Cerebellar cortex (tissue), 1 donor: ENCODE results near the gene PLEKHF1.
"Not testable (repeated sequence)": the region's sequence is repeated elsewhere in the genome, so short reads cannot be mapped to it uniquely, and the experiment has no call there.

Experiments used
- DNase-seq: peaks from one replicate; pipeline ENCODE4 v3.0.0-alpha.2; 2015; ENCODE audit warnings: low spot score

Gene PLEKHF1

DNA sequence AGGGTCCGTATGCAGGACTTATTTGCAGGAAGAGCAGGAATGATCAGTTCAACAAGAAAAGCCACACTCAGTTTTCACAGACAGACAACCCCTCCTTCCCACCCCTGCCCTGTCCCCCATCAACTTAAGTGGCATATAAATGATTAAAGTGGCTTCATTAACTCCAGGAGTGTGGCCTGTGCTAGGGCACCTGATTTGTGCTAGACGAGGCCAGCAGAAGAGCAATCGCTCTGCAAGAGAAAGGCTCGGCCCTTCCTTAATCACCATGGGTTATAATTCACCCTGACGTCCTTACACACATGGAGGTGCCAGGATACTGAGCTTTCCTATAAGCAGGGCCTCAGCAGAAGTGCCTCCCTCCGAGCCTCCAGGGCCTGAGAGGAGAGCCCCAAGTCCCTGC lies 35.2 kb downstream of the PLEKHF1 start:
- DNase-seq, result no peak

DNA sequence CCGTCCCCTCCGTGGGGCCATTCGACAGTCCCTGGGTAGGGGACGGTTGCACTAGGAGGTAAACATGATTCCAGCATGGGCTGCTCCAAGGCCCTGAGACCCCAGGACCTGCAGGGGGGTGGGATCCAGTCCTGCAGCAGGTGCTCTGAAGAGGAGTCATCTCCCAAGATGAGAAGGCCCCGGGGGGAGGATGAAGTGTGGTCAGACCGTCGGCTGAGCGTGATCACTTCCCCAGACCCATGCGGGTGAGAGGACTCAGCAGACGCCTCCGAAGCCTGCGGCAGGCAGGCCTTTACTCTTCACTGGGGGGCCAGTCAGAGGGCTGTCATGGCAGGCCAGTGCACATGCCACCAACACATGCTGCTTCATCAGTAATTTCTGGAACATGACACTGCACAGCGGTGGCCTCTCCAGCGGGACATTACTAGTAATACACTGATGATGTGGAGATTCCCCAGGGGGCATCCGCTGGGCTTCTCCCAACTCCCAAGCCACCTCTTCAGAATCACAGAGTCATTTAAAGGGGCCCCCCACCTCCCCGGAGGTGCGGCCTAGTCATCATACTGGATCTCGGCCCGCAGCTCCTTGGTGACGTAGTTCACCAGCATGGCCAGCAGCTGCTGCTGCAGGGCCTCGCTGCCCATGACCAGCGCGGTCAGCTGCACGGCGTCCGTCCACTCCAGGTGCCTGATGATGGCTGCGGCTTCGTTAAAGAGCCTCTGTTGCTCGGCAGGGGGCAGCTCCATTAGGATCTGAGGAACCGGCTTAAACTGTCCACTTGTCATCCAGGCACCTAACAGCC lies 37.1 kb downstream of the PLEKHF1 start:
- DNase-seq, result no peak

DNA sequence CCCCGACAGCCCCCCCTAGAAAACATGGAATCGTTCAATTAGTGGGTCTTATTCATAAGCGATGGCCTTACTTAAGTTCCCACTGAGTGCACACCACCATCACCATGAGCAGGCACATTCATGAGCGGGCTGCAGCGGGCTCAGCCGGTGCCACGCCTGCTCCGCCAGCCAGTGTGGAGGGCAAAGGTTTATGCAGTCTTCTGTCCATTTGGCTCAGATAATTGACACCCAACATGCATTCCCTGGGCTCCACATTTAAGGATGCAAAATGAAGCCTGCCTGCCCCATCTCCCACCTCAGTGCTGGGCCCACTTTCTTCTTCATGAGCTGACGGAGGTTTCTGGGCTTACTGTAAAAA lies 37.7 kb downstream of the PLEKHF1 start:
- DNase-seq, result no peak

- no peak for DNase-seq
Measured at GRCh38 chr19:29704562-29705558, 39.6 kb downstream of the PLEKHF1 start.

DNA sequence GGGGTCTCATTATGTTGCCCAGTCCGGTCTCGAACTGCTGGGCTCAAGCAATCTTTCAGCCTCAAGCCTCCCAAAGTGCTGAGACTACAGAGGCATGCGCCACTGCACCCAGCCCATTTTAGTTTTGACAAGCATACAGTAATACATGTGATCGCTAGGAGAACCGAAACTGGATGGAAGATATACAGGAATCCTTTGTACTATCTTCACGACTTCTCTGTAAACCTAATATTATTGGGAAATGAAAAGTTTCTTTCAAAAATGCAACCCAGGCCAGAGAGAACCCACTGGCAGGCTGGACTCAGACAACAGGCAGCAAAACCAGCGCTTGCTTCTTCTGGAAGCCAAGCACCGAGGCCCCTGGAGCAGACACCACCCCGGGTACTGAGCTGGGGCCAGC lies 40.4 kb downstream of the PLEKHF1 start:
- no peak for DNase-seq

GRCh38 chr19:29706635-29707034 lies 41.4 kb downstream of the PLEKHF1 start:
- DNase-seq, result no peak

GRCh38 chr19:29708554-29709439 lies 43.5 kb downstream of the PLEKHF1 start:
- DNase-seq, result no peak

GRCh38 chr19:29709440-29709798 lies 44.2 kb downstream of the PLEKHF1 start:
- DNase-seq, result not testable (repeated sequence)

- DNase-seq, result no peak
Measured at GRCh38 chr19:29711584-29712132, 46.4 kb downstream of the PLEKHF1 start.

DNA sequence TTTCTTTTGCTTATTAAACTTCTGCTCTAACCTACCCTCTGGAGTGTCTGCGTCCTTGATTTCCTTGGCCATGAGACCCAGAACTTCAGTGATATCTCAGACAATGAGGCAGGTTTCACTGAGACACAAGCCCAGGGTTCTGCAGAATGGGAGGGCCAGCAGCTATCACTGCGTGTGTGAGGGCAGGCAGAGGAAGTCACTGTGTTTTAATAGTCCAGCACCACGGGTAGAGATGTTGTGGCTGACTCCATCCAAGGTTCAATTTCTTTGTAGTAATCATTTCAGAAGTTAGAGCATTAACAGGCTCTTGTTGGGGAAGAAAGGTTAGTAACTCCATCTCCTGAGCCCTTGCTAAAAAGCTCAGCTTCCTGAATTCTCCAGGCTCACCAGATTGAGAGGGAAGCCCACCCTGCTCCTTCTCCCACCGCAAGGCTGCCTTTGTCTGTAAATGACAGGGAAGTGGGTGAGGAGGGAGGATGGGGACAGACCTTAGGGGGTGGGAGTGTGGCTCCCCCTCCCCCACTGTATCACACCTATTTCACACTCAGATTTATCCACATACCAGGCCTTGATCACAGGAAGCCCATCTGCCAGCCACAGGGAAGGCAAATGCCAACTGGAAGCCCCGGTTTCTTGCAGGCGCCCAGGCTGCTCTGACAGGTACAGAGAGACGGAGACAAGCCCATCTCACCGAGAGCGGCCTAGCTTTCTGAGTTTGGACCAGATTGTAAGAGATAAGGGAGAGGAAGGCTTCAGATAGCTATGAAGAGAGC lies 47.7 kb downstream of the PLEKHF1 start:
- peak; percentile 26 for DNase-seq

- DNase-seq, result no peak
Measured at GRCh38 chr19:29714371-29714952, 49.2 kb downstream of the PLEKHF1 start.

GRCh38 chr19:29714953-29715700 lies 49.9 kb downstream of the PLEKHF1 start, which contains the start of gene C19orf12:
Gene C19orf12 (minus strand): TSS chr19:29715261. CDS start chr19:29708413, 6,848 bp downstream.
- DNase-seq, result peak; percentile 44

DNA sequence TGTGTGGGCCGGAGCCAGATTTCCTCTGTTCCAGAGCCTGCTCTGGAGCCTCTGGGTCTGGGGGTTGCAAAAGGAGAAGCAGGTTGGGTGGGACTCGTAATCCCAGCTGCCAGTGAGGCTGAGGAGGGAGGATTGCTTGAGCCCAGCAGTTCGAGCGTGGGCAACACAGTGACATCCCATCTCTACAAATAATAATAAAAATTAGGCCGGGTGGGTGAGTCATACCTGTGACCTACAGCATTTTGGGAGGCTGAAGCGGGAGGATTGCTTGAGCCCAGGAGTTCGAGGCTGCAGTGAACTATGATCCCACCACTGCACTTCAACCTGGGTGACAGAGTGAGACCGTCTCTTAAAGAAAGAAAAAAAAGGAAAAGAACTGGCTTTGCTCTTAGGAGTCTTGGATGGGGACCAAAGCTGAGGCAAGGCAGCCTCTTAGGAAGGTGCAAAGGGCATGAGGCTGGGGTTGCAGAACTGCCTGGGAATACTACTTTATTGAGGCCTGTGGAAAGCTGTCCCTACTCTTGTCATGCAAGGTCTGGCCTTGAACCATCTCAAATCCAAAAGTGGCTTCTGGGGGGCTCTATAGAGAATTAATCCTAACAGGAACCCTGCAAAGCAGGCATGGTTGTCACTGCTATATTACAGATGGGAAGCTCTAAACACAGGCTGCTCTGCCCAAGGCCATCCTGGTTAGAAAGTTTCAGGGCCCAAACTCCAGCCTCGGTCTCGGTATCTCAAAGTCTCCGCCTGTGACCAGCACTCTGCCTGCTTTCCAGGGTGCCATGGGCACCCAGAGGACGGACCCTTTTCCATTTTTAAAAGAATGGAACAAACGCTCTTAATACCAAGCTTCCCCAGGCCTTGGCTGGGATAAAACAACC lies 50.7 kb downstream of the PLEKHF1 start:
- DNase-seq, result no peak

DNA sequence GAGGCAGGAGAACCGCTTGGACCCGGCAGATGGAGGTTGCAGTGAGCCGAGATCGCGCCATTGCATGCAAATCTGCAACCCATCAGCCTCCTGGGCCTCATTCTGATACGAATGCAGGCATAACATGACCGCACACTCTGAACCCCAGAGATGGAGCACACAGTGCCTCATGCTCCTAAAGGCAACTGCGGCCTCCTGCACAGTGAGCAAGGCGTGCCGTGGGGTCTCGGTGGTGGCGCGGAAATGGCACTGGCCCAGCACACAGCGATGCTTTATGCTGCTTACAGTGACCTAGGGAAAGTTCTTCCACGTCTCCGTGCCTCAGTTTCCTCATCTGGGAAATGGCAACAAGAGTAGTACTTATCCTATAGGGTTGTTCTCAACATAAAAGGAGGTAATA lies 51.8 kb downstream of the PLEKHF1 start:
- DNase-seq, result no peak

DNA sequence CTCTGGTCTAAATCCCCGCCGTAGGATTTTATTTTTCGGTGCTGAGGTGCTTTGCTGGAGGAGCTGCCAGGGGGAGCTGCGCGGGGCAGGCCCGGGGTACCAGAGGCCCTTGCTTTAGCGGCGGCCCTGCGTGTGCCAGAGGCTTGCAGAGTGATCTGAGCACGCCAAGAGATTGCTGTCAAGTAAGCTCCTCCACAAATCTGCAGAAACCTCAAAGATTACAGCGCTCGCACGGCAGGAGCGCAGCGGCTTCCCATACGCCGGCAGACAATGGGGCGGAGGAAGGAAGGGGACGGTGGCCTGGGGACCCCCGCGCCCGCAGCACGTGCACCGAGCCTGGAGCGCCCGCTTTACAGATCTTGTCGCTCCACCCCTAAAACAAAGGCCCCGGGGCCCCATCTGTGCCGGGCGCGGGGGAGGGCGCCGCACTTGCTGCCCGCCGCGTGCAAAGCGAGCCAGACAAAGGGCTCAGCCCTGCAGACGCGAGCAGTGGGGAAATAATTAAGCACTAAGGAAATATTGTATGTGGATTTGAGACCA lies 58.9 kb downstream of the PLEKHF1 start:
- DNase-seq, result peak; percentile 41

- no peak for DNase-seq
Measured at GRCh38 chr19:29724746-29725145, 59.5 kb downstream of the PLEKHF1 start.
